Pancreas (tissue), 10 donors: ENCODE data around the gene DYRK1A. TPM values are rescaled to one million over a fixed set of nuclear protein-coding genes. Genes with fewer than 3 reads are reported as not detected.
A peak's percentile ranks its signal among the peaks of the same experiment; 100 is the strongest.

Experiments used
- ATAC-seq, 4 donors: fragments of 200-7000 bp; cut with Tn5 transposase; one replicate each; pipeline versions ENCODE4 v1.8.0 to v1.9.1; 2020; ENCODE audit warnings: mild to moderate bottlenecking in 4 of 4, moderate library complexity in 4 of 4
- DNase-seq, 6 donors: peaks; one replicate each; pipeline ENCODE4 v3.0.0-alpha.2; 2020
- FAIRE-seq: peaks from 2 replicates; lab custom pipeline; 2012; peaks lifted over from hg19 to GRCh38; lab: Jason Lieb, UNC
- H3K27ac ChIP-seq, 4 donors: fragments of 200-600 bp; sonication (generic); 1 replicate in 3 of 4; 2 replicates in 1 of 4; pipeline versions ENCODE4 v1.5.0 to v1.8.0; 2020
- H3K27me3 ChIP-seq, 4 donors: fragments of 200-600 bp; one replicate each; pipeline ENCODE4 v1.8.0; 2021
- H3K36me3 ChIP-seq, 3 donors: fragments of 200-600 bp; sonication (generic) in 1 of 3; one replicate each; pipeline versions ENCODE4 v1.5.0 to v1.8.0; 2020 to 2021
- H3K4me1 ChIP-seq, 3 donors: fragments of 200-600 bp; one replicate each; pipeline ENCODE4 v1.8.0; 2021
- H3K4me3 ChIP-seq, 4 donors: fragments of 200-600 bp; sonication (generic) in 2 of 4; one replicate each; pipeline versions ENCODE4 v1.5.0 to v1.8.0; 2020 to 2021
- H3K9me3 ChIP-seq, 4 donors: fragments of 200-600 bp; one replicate each; pipeline ENCODE4 v1.8.0; 2021
- WGBS, 2 donors: extraction: QIAGEN DNeasy Blood & Tissue Kit; methylation state at CpG; one replicate each; pipeline ENCODE4 v1.1.7; 2013; 5-methylcytosine and 5-hydroxymethylcytosine counted together
- intact Hi-C, 3 donors: fragments of 100-400 bp; cut with DNase I; formaldehyde crosslinking; loops; one replicate each; pipeline versions ENCODE4 v1.11.1 to v1.14.2; 2022
- polyA plus RNA-seq, 2 donors: library from polyadenylated mRNA; stranded (reverse); fragments of 200-250 nt; gene quantifications; one replicate each; pipeline ENCODE4 v1.2.3, GENCODE V29; 2013
- total RNA-seq, 6 donors: library from RNA; stranded (reverse); fragmentation: NEBNext Ultra II Directional in 4 of 6; extraction: Animal tissue kit (Norgen Biotek cat#: 25700) in 4 of 6; gene quantifications; one replicate each; pipeline versions ENCODE4 v1.2.1 to v1.2.4, GENCODE V29; 2021 to 2023
- TF ChIP-seq, protein P1 (sequence below), 4 donors: fragments of 200-600 bp; sonication (generic) in 3 of 4; IDR thresholded peaks; one replicate each; pipeline versions ENCODE4 v1.5.0 to v1.8.0; 2021; ENCODE audit warnings: antibody characterized with exemption in 4 of 4
- donor health status: healthy with polysubstance abuse.
- donor health status: DM: no; HTN: no; CAD: no; lungs with moderate emphysema.
- donor health status: DM: no; HTN: no; CAD: no.
- donor health status: control.
- donor health status: control.
- donor health status: Bipolar disorder and iron deficiency.
- donor health status: DM: yes; HTN: yes; CAD: no.
- donor health status: DM: no; HTN: no; CAD: no.
- donor health status: DM: no; HTN: no; CAD: no.
- donor health status: DM: yes; HTN: yes; CAD: no.

Gene DYRK1A
- total and polyA plus RNA-seq, 8 donors: 10.4 to 37.9 (median 22.3) TPM

DNA sequence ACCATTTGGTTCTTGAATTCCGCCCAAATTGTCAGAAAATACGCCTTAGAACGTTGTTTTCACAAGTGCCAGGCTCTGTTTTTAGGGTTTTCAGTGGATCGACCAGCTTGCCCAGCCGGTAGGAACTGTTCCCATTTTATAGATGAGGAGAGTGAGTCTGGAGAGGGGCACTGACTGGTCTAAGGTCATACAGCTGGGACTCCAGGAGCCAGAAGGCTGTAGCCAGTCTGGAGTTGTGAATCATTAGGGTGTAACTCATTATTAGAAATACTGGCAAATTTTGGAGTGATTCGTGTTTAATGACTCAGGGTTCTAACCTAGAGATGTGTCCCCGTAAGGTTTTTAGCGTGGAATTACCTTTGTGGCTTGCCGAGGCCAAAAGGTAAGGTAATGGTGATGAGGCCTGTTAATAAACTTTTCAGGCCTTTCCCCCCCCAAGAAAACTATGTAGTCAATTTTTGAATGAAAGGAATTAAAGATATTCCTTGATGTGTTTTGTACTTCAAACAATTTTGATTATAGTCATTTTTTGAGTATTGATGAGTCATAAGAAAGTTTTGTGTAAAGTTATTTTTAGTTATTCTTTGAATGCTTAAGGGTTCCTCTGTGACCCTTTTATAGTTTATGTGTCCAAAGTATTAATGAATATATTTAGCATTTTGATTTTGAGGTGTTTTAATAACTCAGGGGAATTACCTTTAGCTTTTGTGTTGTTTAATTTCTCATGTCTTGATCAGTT lies 2.1 kb downstream of the DYRK1A start:
- TF ChIP-seq, protein P1, sequence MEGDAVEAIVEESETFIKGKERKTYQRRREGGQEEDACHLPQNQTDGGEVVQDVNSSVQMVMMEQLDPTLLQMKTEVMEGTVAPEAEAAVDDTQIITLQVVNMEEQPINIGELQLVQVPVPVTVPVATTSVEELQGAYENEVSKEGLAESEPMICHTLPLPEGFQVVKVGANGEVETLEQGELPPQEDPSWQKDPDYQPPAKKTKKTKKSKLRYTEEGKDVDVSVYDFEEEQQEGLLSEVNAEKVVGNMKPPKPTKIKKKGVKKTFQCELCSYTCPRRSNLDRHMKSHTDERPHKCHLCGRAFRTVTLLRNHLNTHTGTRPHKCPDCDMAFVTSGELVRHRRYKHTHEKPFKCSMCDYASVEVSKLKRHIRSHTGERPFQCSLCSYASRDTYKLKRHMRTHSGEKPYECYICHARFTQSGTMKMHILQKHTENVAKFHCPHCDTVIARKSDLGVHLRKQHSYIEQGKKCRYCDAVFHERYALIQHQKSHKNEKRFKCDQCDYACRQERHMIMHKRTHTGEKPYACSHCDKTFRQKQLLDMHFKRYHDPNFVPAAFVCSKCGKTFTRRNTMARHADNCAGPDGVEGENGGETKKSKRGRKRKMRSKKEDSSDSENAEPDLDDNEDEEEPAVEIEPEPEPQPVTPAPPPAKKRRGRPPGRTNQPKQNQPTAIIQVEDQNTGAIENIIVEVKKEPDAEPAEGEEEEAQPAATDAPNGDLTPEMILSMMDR (IDR thresholded peaks at IDR 0.05): no peak
- FAIRE-seq: no peak
- WGBS, 2 donors: 3 to 4% methylated on average over 9 of the region's 9 CpGs
- ATAC-seq: no peak
- Histone ChIP-seq H3K27ac (peak overlapping the region in 3 of 4 donors; percentile 98 to 100 (median 100)), H3K36me3 (no peaks in the 10 kb centered on the region), H3K4me1 (peaks cover 17 to 45% (median 38%) of the 10 kb centered on the region in 3 donors), H3K27me3 (no peaks in the 10 kb centered on the region), H3K4me3 (peak overlapping the region; percentile 80 to 98 (median 89)), H3K9me3 (no peaks in the 10 kb centered on the region)
- peak in 1 of 6 donors; percentile 28 for DNase-seq
- intact Hi-C loops: loop anchor here in 2 of 3 donors (5.0 to 10.0 kb wide), 2 partner anchors 101 to 104 kb away; partner anchors contain the start of gene VPS26C (in 2 of the 2)

DNA sequence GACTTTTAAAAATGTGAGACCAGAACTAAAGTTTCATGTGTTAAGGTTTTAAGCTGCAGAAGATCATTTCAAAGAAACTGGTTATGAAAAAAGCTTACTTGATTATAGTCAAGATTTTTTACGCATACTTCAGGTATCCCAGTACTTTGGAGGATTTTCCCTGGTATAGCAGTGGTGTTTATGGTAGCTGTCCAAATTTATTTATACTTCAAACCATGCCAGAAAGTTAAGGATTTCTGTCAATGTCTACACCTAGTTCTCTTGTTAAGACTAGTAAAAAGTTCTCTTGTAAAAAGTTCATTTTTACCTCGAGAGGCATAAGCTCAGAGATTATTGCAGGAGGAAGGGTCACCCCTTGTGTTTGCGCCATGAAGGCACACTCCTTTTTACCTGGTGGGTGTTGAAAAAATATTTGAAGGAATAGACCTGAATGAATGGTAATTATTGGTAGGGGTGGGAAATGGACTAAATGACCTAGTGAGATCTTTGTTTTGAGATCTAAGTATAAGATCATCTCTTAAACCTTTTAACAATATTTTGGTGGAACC lies 2.8 kb downstream of the DYRK1A start:
- no peak for FAIRE-seq
- peak overlapping the region in 2 of 4 donors; percentile 91 to 98 for H3K4me3 ChIP-seq
- intact Hi-C loops: loop anchor here in 2 of 3 donors (5.0 to 10.0 kb wide), 2 partner anchors 102 to 105 kb away; partner anchors contain the start of gene VPS26C (in 2 of the 2)
- no peaks in the 10 kb centered on the region for H3K27me3 ChIP-seq
- 24 to 34% methylated on average over 3 of the region's 3 CpGs for WGBS, 2 donors
- peaks cover 17 to 45% (median 40%) of the 10 kb centered on the region in 3 donors for H3K4me1 ChIP-seq
- TF ChIP-seq, protein P1 (IDR thresholded peaks at IDR 0.05): no peak
- no peaks in the 10 kb centered on the region for H3K9me3 ChIP-seq
- no peaks in the 10 kb centered on the region for H3K36me3 ChIP-seq
- DNase-seq: no peak
- ATAC-seq: no peak
- peak overlapping the region in 2 of 4 donors; percentile 100 for H3K27ac ChIP-seq

DNA sequence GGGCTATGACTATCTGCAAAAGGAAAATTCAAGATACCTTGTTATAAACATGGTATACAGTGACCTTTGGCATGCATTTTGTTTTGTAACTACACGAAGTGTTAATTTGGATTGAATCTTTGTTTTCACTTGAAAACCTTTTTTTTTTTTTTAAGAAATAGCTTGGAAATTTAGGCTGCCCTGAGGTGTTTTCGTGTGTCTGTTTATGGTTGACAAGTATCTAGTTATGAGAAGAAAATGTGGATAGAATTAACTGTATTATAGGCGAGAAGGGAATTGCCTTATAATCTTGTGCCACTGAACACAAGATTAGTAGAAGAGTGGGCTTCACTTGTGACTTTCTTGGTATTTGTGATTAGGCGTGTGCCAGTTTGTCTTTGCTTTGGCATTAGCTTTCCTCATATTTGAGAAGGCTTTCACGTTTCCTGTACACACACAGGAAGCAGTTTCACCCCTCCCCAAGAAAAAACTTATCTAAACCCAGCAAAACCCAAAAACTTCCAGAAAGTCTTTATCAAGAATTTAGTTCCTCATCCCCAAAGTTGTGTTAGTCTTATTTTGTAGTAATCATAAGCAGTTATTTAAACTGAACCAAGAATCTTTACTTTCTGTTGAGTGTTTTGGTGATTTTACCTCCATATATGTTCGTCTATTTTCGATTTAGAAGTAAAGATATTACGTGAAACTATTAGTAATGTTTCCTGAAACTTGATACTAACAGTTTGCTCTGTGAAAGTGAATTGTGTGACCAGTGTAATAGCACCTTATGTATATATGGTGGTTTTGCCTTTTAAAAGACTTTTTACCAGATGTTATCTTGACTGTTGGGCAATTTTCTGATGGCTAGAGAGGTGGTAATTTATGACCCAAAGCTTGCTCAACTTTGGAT lies 3.8 kb downstream of the DYRK1A start:
- TF ChIP-seq, protein P1 (IDR thresholded peaks at IDR 0.05): no peak
- Histone ChIP-seq H3K9me3 (no peaks in the 10 kb centered on the region), H3K36me3 (no peaks in the 10 kb centered on the region), H3K27ac (peak overlapping the region in 2 of 4 donors; percentile 64 to 100), H3K4me3 (peak overlapping the region in 2 of 4 donors; percentile 4 to 13), H3K27me3 (no peaks in the 10 kb centered on the region), H3K4me1 (peaks cover 13 to 50% (median 48%) of the 10 kb centered on the region in 3 donors)
- 15 to 19% methylated on average over 8 of the region's 8 CpGs for WGBS, 2 donors
- DNase-seq (no peak), FAIRE-seq (no peak), ATAC-seq (no peak)
- intact Hi-C loops: no loop called here

DNA sequence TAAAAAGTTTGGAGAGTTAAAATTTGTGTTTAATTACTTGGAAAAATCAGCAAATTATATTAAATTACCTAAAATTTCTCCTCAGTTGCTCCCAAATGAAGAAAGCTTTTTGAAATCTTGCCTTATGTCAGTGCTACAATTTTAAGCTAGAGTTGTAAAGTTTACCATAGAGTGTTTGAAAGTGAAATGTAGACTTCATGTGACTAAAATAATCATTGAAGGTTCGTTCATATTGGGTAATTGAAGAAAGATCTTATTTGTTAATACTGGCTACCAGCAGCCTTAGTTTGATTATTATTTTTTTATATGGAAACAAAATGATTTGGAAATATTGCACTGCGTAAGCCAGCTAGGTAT lies 4.4 kb downstream of the DYRK1A start:
- no peaks in the 10 kb centered on the region for H3K36me3 ChIP-seq
- TF ChIP-seq, protein P1 (IDR thresholded peaks at IDR 0.05): no peak

More for the DNA sequence above, 4.4 kb downstream of the DYRK1A start:
- FAIRE-seq (no peak), DNase-seq (no peak), ATAC-seq (no peak)
- Histone ChIP-seq H3K27ac (peak overlapping the region in 2 of 4 donors; percentile 64 to 100), H3K27me3 (no peaks in the 10 kb centered on the region), H3K4me1 (peaks cover 13 to 52% (median 52%) of the 10 kb centered on the region in 3 donors), H3K9me3 (no peaks in the 10 kb centered on the region), H3K4me3 (peak overlapping the region in 1 of 4 donors; percentile 13)
- WGBS, 2 donors: 56 to 62% methylated on average over 2 of the region's 2 CpGs
- intact Hi-C loops: no loop called here
